OCI-LY1 (cell line): ENCODE measurements around the gene UNC13D.

Experiments
- EZH2 ChIP-seq: fragments of 200-600 bp; sonication (generic), shearing (Covaris generic); IDR thresholded peaks from 2 replicates; pipeline ENCODE4 v1.8.0; 2017; ENCODE audit warnings: borderline replicate concordance, mixed run types, mild to moderate bottlenecking, antibody characterized with exemption, low read length, moderate library complexity, mixed read lengths
- TF ChIP-seq, protein P1 (sequence below): fragments of 200-600 bp; sonication (generic), shearing (Covaris generic); IDR thresholded peaks from 2 replicates; pipeline ENCODE4 v1.5.1; 2017; ENCODE audit warnings: mild to moderate bottlenecking, antibody characterized with exemption, low read length, moderate library complexity, mixed read lengths

DNA sequence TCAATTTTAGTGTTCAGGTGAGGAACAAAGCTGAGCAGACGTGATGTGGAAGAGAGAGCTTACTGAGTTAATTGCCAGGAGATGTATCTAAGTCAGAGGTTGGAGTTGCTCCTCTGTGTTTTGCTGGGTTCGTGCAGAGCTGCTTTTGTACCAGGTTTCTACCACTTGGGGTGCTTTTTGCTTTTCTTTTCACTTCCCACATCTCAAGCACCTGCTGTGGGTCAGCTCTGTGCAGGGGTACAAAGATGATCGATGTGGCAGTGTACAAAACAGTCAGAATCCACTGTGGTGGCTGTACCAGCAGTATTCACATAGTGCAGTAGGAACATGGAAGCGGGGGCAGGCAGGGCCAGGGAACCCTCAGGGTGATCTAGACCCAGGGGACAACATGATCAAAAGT lies 44.8 kb downstream of the UNC13D start:
- no peak for TF ChIP-seq EZH2
- TF ChIP-seq, protein P1, sequence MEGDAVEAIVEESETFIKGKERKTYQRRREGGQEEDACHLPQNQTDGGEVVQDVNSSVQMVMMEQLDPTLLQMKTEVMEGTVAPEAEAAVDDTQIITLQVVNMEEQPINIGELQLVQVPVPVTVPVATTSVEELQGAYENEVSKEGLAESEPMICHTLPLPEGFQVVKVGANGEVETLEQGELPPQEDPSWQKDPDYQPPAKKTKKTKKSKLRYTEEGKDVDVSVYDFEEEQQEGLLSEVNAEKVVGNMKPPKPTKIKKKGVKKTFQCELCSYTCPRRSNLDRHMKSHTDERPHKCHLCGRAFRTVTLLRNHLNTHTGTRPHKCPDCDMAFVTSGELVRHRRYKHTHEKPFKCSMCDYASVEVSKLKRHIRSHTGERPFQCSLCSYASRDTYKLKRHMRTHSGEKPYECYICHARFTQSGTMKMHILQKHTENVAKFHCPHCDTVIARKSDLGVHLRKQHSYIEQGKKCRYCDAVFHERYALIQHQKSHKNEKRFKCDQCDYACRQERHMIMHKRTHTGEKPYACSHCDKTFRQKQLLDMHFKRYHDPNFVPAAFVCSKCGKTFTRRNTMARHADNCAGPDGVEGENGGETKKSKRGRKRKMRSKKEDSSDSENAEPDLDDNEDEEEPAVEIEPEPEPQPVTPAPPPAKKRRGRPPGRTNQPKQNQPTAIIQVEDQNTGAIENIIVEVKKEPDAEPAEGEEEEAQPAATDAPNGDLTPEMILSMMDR: no peak
